HepG2 (cell line): Measurements from ENCODE around the gene CRLF1. TPM values are rescaled to one million over a fixed set of nuclear protein-coding genes. Genes with fewer than 3 reads are reported as not detected.

Experiments used
- ATAC-seq: fragments of 200-7000 bp; cut with Tn5 transposase; 3 replicates; pipeline ENCODE4 v1.9.1; 2020; ENCODE audit warnings: mild to moderate bottlenecking, moderate library complexity
- BruUV-seq: library from RNA; stranded (reverse); fragments of 400-500 nt; replicated peaks from 2 replicates; lab custom pipeline; 2021; lab: Mats Ljungman, UMichigan
- CTCF ChIA-PET: fragments of 300-600 bp; formaldehyde crosslinking; extraction: SDS; loops from one replicate; lab custom pipeline; 2021; ENCODE audit warnings: low total read pairs, inconsistent platforms, low intra/inter-chr PET ratio; lab: Yijun Ruan, JAX
- POLR2A ChIA-PET: fragments of 350-600 bp; sonication (Branson Sonifier 250); formaldehyde crosslinking; loops from one replicate; lab custom pipeline; 2020; ENCODE audit warnings: antibody characterized with exemption, inconsistent platforms; lab: Yijun Ruan, JAX
- DNase-seq: peaks from one replicate; pipeline ENCODE4 v3.0.0-alpha.2; 2015; ENCODE audit warnings: low spot score
- FAIRE-seq: peaks from 3 replicates; lab custom pipeline; 2011; peaks lifted over from hg19 to GRCh38; lab: Jason Lieb, UNC
- H2AFZ ChIP-seq: one replicate; pipeline ENCODE4 v1.6.1; 2011; ENCODE audit warnings: low read length, inconsistent platforms
- H3K27ac ChIP-seq: fragments of 300-600 bp; 3 replicates; pipeline ENCODE4 v1.8.0; 2011; ENCODE audit warnings: mixed run types, mild to moderate bottlenecking, mixed read lengths, low read length, inconsistent platforms; ENCODE audit not compliant: insufficient read depth; ENCODE audit errors: extremely low read length
- H3K27me3 ChIP-seq, 2 experiments: fragments of 200-600 bp in 1 of 2; 2 replicates in 1 of 2; 3 replicates in 1 of 2; pipeline versions ENCODE4 v1.6.0 to v1.8.0; 2011; ENCODE audit warnings: low read length in 2 of 2, mild to moderate bottlenecking in 2 of 2, moderate library complexity in 2 of 2, inconsistent platforms in 1 of 2; ENCODE audit not compliant: insufficient read depth in 2 of 2, control insufficient read depth in 1 of 2
- H3K36me3 ChIP-seq, 2 experiments: fragments of 200-600 bp in 1 of 2; replicated peaks in 1 of 2; 2 replicates in 1 of 2; 3 replicates in 1 of 2; pipeline versions ENCODE4 v1.5.1 to v1.8.0; 2011; ENCODE audit warnings: low read length in 2 of 2, inconsistent platforms in 1 of 2; ENCODE audit not compliant: insufficient read depth in 2 of 2, control insufficient read depth in 1 of 2
- H3K4me1 ChIP-seq: 2 replicates; pipeline ENCODE4 v1.5.1; 2012; ENCODE audit warnings: low read length, inconsistent platforms; ENCODE audit not compliant: insufficient read depth
- H3K4me2 ChIP-seq: 2 replicates; pipeline ENCODE4 v1.6.0; 2011; ENCODE audit warnings: low read depth, low read length, inconsistent platforms
- H3K4me3 ChIP-seq, 3 experiments: fragments of 200-600 bp in 1 of 3; sonication (generic), shearing (Covaris generic) in 1 of 3; replicated peaks in 1 of 3; 2 replicates each; pipeline ENCODE4 v1.5.1; 2011 to 2016; ENCODE audit warnings: low read length in 3 of 3, inconsistent platforms in 2 of 3, low read depth in 2 of 3, mild to moderate bottlenecking in 2 of 3, control low read depth in 1 of 3, mixed read lengths in 1 of 3; ENCODE audit not compliant: insufficient read depth in 1 of 3
- H3K79me2 ChIP-seq: one replicate; pipeline ENCODE4 v1.6.1; 2011; ENCODE audit warnings: low read length, inconsistent platforms; ENCODE audit not compliant: insufficient read depth
- H3K9ac ChIP-seq: 2 replicates; pipeline ENCODE4 v1.6.0; 2011; ENCODE audit warnings: mild to moderate bottlenecking, low read depth, low read length, inconsistent platforms; ENCODE audit not compliant: insufficient read depth
- H3K9me3 ChIP-seq: 2 replicates; pipeline ENCODE4 v1.5.1; 2012; ENCODE audit warnings: mild to moderate bottlenecking, low read length
- H4K20me1 ChIP-seq: 2 replicates; pipeline ENCODE4 v1.6.0; 2011; ENCODE audit warnings: inconsistent platforms, mild to moderate bottlenecking, low read length, moderate library complexity; ENCODE audit not compliant: insufficient read depth
- AGO2 ChIP-seq: fragments of 200-400 bp; formaldehyde crosslinking; optimal IDR thresholded peaks from 2 replicates; pipeline ENCODE3; 2017; ENCODE audit warnings: mild to moderate bottlenecking, low read depth, low read length, moderate library complexity
- HMGA1 ChIP-seq: sonication (generic); formaldehyde crosslinking; conservative IDR thresholded peaks from 2 replicates; pipeline ENCODE4 v1.4.0; 2020; ENCODE audit warnings: missing genetic modification reagents
- HNF4A ChIP-seq: sonication (generic); formaldehyde crosslinking; IDR thresholded peaks from 2 replicates; pipeline ENCODE4 v1.4.0; 2020; ENCODE audit warnings: missing genetic modification reagents
- HNRNPLL ChIP-seq: fragments of 200-400 bp; formaldehyde crosslinking; IDR thresholded peaks from 2 replicates; pipeline ENCODE4 v1.6.1; 2017; ENCODE audit warnings: mild to moderate bottlenecking, low read depth, low read length; ENCODE audit not compliant: poor library complexity, severe bottlenecking
- KAT8 ChIP-seq: IDR thresholded peaks from 2 replicates; pipeline ENCODE4 v1.6.1; 2016; ENCODE audit warnings: missing genetic modification reagents, missing compliant biosample characterization
- KMT2A ChIP-seq: sonication (generic); formaldehyde crosslinking; IDR thresholded peaks from 2 replicates; pipeline ENCODE4 v1.4.0; 2020; ENCODE audit warnings: missing genetic modification reagents
- NCOA2 ChIP-seq: sonication (generic); formaldehyde crosslinking; IDR thresholded peaks from 2 replicates; pipeline ENCODE4 v1.8.0; 2022; ENCODE audit warnings: inconsistent platforms
- NKX3-1 ChIP-seq: sonication (generic); formaldehyde crosslinking; IDR thresholded peaks from 2 replicates; pipeline ENCODE4 v1.5.0; 2020; ENCODE audit warnings: missing genetic modification reagents
- NR2F6 ChIP-seq, 2 experiments: IDR thresholded peaks; 2 replicates each; pipeline ENCODE4 v1.6.1; 2016; ENCODE audit warnings: antibody characterized with exemption in 1 of 2, mild to moderate bottlenecking in 1 of 2
- PAX8 ChIP-seq: sonication (generic); formaldehyde crosslinking; IDR thresholded peaks from 2 replicates; pipeline ENCODE4 v1.8.0; 2022; ENCODE audit warnings: mild to moderate bottlenecking, missing genetic modification reagents, borderline replicate concordance
- PRPF4 ChIP-seq: fragments of 200-400 bp; formaldehyde crosslinking; IDR thresholded peaks from 2 replicates; pipeline ENCODE4 v1.6.1; 2016; ENCODE audit warnings: low read length, low read depth; ENCODE audit not compliant: poor library complexity, severe bottlenecking
- ZBTB7B ChIP-seq: sonication (generic); formaldehyde crosslinking; IDR thresholded peaks from 2 replicates; pipeline ENCODE4 v1.4.0; 2020; ENCODE audit warnings: missing genetic modification reagents
- ZBTB8A ChIP-seq: sonication (generic); formaldehyde crosslinking; IDR thresholded peaks from 2 replicates; pipeline ENCODE4 v1.4.0; 2020; ENCODE audit warnings: mild to moderate bottlenecking, low read depth, missing genetic modification reagents, borderline replicate concordance
- ZHX1 ChIP-seq: sonication (generic); formaldehyde crosslinking; IDR thresholded peaks from 2 replicates; pipeline ENCODE4 v1.8.1; 2022; ENCODE audit warnings: low read depth, mild to moderate bottlenecking, missing genetic modification reagents
- ZMAT3 ChIP-seq: sonication (generic); formaldehyde crosslinking; conservative IDR thresholded peaks from 2 replicates; pipeline ENCODE4 v1.7.0; 2021; ENCODE audit warnings: missing genetic modification reagents
- ZNF121 ChIP-seq: sonication (generic); formaldehyde crosslinking; IDR thresholded peaks from 2 replicates; pipeline ENCODE4 v1.5.0; 2020; ENCODE audit warnings: mild to moderate bottlenecking, missing genetic modification reagents
- ZNF143 ChIP-seq: sonication (generic); formaldehyde crosslinking; IDR thresholded peaks from 2 replicates; pipeline ENCODE4 v1.4.0; 2020; ENCODE audit warnings: missing genetic modification reagents
- ZNF207 ChIP-seq: fragments of 450-650 bp; IDR thresholded peaks from 2 replicates; pipeline ENCODE4 v1.6.1; 2016; ENCODE audit warnings: antibody characterized with exemption, borderline replicate concordance
- ZNF260 ChIP-seq: sonication (generic); formaldehyde crosslinking; IDR thresholded peaks from 2 replicates; pipeline ENCODE4 v1.4.0; 2020; ENCODE audit warnings: missing genetic modification reagents, low read depth, mild to moderate bottlenecking, borderline replicate concordance
- ZNF367 ChIP-seq: sonication (generic); formaldehyde crosslinking; IDR thresholded peaks from 2 replicates; pipeline ENCODE4 v1.4.0; 2020; ENCODE audit warnings: missing genetic modification reagents, borderline replicate concordance
- ZNF557 ChIP-seq: sonication (generic); formaldehyde crosslinking; IDR thresholded peaks from 2 replicates; pipeline ENCODE4 v1.4.0; 2020; ENCODE audit warnings: missing genetic modification reagents
- ZNF619 ChIP-seq: sonication (generic); formaldehyde crosslinking; IDR thresholded peaks from 2 replicates; pipeline ENCODE4 v1.4.0; 2020; ENCODE audit warnings: mild to moderate bottlenecking, missing genetic modification reagents
- ZNF724P ChIP-seq: sonication (generic); formaldehyde crosslinking; IDR thresholded peaks from 2 replicates; pipeline ENCODE4 v1.8.0; 2022; ENCODE audit warnings: missing genetic modification reagents, borderline replicate concordance
- ZNF878 ChIP-seq: sonication (generic); formaldehyde crosslinking; IDR thresholded peaks from 2 replicates; pipeline ENCODE4 v1.8.1; 2023; ENCODE audit warnings: mild to moderate bottlenecking, missing genetic modification reagents, moderate library complexity
- WGBS: methylation state at CpG from one replicate; pipeline ENCODE4 v1.1.6; 2017; ENCODE audit warnings: low lambda C conversion rate; 5-methylcytosine and 5-hydroxymethylcytosine counted together
- in situ Hi-C: cut with HindIII; loops from 2 replicates; pipeline ENCODE4 v1.10.0; 2017; ENCODE audit warnings: low pct_unique_long_range_greater_than_20kb; ENCODE audit not compliant: extremely low pct_ligation_motif_present
- intact Hi-C: fragments of 100-400 bp; cut with micrococcal nuclease; formaldehyde crosslinking; loops from one replicate; pipeline ENCODE4 v1.10.0; 2022; ENCODE audit not compliant: unreplicated experiment
- polyA plus RNA-seq, 8 experiments: library from polyadenylated mRNA; depleted of rRNA in 3 of 8; stranded (reverse) in 7 of 8; unstranded in 1 of 8; fragments of >200 nt; fragmentation: Illumina TruSeq in 4 of 8; extraction: Trizol in 4 of 8; gene quantifications; 2 replicates each; pipeline versions ENCODE4 v1.2.1 to v1.2.3, GENCODE V29; 2011 to 2016; ENCODE audit warnings: low read depth in 4 of 8, missing spikeins in 1 of 8, mixed read lengths in 1 of 8; ENCODE audit not compliant: insufficient read depth in 1 of 8
- total RNA-seq, 5 experiments: library from RNA; depleted of rRNA; stranded (reverse); fragments of >200 nt; fragmentation: Illumina TruSeq; extraction: Trizol; gene quantifications; 2 replicates each; pipeline ENCODE4 v1.2.3, GENCODE V29; 2016; ENCODE audit warnings: low read depth in 1 of 5

The CRLF1 gene
- total and polyA plus RNA-seq, 2 of the 13 experiments (the other 11 are each of a cell fraction or from before 2014, with no cell fraction given): 217 to 296 TPM

GRCh38 chr19:18605196-18605545 is 1.4 kb downstream of the CRLF1 start:
- Histone ChIP-seq H2AFZ (no peak overlapping the region), H3K9me3 (no peaks in the 10 kb centered on the region), H3K36me3 (peaks cover 6 to 12% of the 10 kb centered on the region in 2 experiments; a peak in 3 of 5 replicates), H3K4me1 (peaks cover 52% of the 10 kb centered on the region), H3K27ac (peak overlapping the region; percentile 68), H3K9ac (peak overlapping the region; percentile 80), H3K27me3 (no peaks in the 10 kb centered on the region; a peak in 1 of 5 replicates), H3K4me3 (peak overlapping the region; percentile 67 to 82 (median 82)), H3K4me2 (peak overlapping the region; percentile 91), H3K79me2 (peaks cover 34% of the 10 kb centered on the region), H4K20me1 (peaks cover 26% of the 10 kb centered on the region)
- no peak for FAIRE-seq
- intact Hi-C loops (no loop called here), in situ Hi-C loops (no loop called here)
- WGBS: 73% methylated on average over 3 of the region's 17 CpGs
- no peak for ATAC-seq
- CTCF ChIA-PET: no interaction called here
- POLR2A ChIA-PET: interaction anchor here (1.6 kb wide), 1 partner anchor 16 kb away, joined by 4 read pairs; no protein-coding TSS in a partner anchor
- DNase-seq: no peak
- TSS peak; percentile 63 for BruUV-seq
- TF ChIP-seq NCOA2 (no peak), KMT2A (0 out of 2 replicates have a peak, but pooled peaks have one; percentile 3), ZNF619 (CRISPR knock-in tag) (0 out of 2 replicates have a peak, but pooled peaks have one; percentile 27), HMGA1 (CRISPR knock-in tag) (no peak), ZNF260 (CRISPR knock-in tag) (no peak), ZNF121 (CRISPR knock-in tag) (no peak), NKX3-1 (CRISPR knock-in tag) (no peak), ZNF878 (CRISPR knock-in tag) (no peak), KAT8 (CRISPR knock-in tag) (0 out of 2 replicates have a peak, but pooled peaks have one; percentile 9), PRPF4 (no peak), ZNF367 (CRISPR knock-in tag) (no peak), ZNF557 (CRISPR knock-in tag) (no peak), ZNF207 (no peak), HNF4A (CRISPR knock-in tag) (0 out of 2 replicates have a peak, but pooled peaks have one; percentile 12), NR2F6 (IDR thresholded peaks at IDR 0.05) (no peak), NR2F6 (CRISPR knock-in tag; IDR thresholded peaks at IDR 0.05) (no peak), HNRNPLL (peak; percentile 13), ZNF724P (CRISPR knock-in tag) (no peak), PAX8 (no peak), ZBTB8A (CRISPR knock-in tag) (no peak), ZNF143 (CRISPR knock-in tag) (0 out of 2 replicates have a peak, but pooled peaks have one; percentile 9), ZBTB7B (CRISPR knock-in tag) (0 out of 2 replicates have a peak, but pooled peaks have one; percentile 2), ZMAT3 (CRISPR knock-in tag) (no peak), AGO2 (peak; percentile 52), ZHX1 (no peak)
